ENCODE measurements around the gene DEFB132. TPM values are rescaled to one million over a fixed set of nuclear protein-coding genes. Genes with fewer than 3 reads are reported as not detected.

Gene DEFB132
- total and polyA plus RNA-seq, 2 of the 13 experiments (the other 11 are each of a cell fraction or from before 2014, with no cell fraction given) = not detected

GRCh38 chr20:309841-310644 is 52.5 kb downstream of the DEFB132 start (continued):
- TF ChIP-seq TFDP1 (CRISPR knock-in tag; IDR thresholded peaks at IDR 0.05; ENCODE audit: borderline replicate concordance) = 0 out of 2 replicates have a peak, but pooled peaks have one; percentile 20
- peak; percentile 3; the same call in 1 of the 2 replicates for TF ChIP-seq ETV5 (CRISPR knock-in tag; IDR thresholded peaks at IDR 0.05; ENCODE audit: borderline replicate concordance)
- TF ChIP-seq ZSCAN22 (CRISPR knock-in tag; IDR thresholded peaks at IDR 0.05) = no peak
- no peak for TF ChIP-seq RBAK (CRISPR knock-in tag; IDR thresholded peaks at IDR 0.05)
- no peak for TF ChIP-seq HNRNPL (IDR thresholded peaks at IDR 0.05; ENCODE audit: low read depth, low read length)
- TF ChIP-seq ELF4 (CRISPR knock-in tag; IDR thresholded peaks at IDR 0.05; ENCODE audit: borderline replicate concordance) = no peak
- TF ChIP-seq ZNF75D (CRISPR knock-in tag; IDR thresholded peaks at IDR 0.05; ENCODE audit: borderline replicate concordance) = no peak
- no peak for TF ChIP-seq ZNF205 (CRISPR knock-in tag; IDR thresholded peaks at IDR 0.05)
- no peak for TF ChIP-seq TBL1XR1 (IDR thresholded peaks at IDR 0.05; ENCODE audit: borderline replicate concordance, low read length, partially characterized antibody)
- TF ChIP-seq SNRNP70 (IDR thresholded peaks at IDR 0.05; ENCODE audit: low read depth, low read length) = no peak
- no peak for TF ChIP-seq ZNF557 (CRISPR knock-in tag; IDR thresholded peaks at IDR 0.05)
- TF ChIP-seq ZNF33B (CRISPR knock-in tag; IDR thresholded peaks at IDR 0.05) = peak; percentile 68; the same call in 1 of the 2 replicates
- no peak for TF ChIP-seq ZBTB34 (CRISPR knock-in tag; IDR thresholded peaks at IDR 0.05)
- TF ChIP-seq ZNF275 (CRISPR knock-in tag; IDR thresholded peaks at IDR 0.05; ENCODE audit: borderline replicate concordance) = 0 out of 2 replicates have a peak, but pooled peaks have one; percentile 42
- TF ChIP-seq SNAPC2 (CRISPR knock-in tag; IDR thresholded peaks at IDR 0.05) = peak; percentile 86; the same call in 1 of the 2 replicates
- no peak for TF ChIP-seq ATF7-NPFF (CRISPR knock-in tag; IDR thresholded peaks at IDR 0.05; ENCODE audit: low read depth)
- TF ChIP-seq ZNF121 (CRISPR knock-in tag; IDR thresholded peaks at IDR 0.05) = no peak
- peak; percentile 58 for TF ChIP-seq CCAR2 (optimal IDR thresholded peaks at IDR 0.05; ENCODE audit: low read depth, low read length)
- peak; percentile 21 for TF ChIP-seq TOPORS (CRISPR knock-in tag; IDR thresholded peaks at IDR 0.05)
- TF ChIP-seq ZNF503 (CRISPR knock-in tag; IDR thresholded peaks at IDR 0.05) = no peak
- no peak for TF ChIP-seq TAF15 (IDR thresholded peaks at IDR 0.05; ENCODE audit: low read depth, low read length, poor library complexity, severe bottlenecking)
- TF ChIP-seq U2AF1 (optimal IDR thresholded peaks at IDR 0.05; ENCODE audit: low read depth, low read length) = no peak
- no peak for TF ChIP-seq ELK4 (CRISPR knock-in tag; IDR thresholded peaks at IDR 0.05; ENCODE audit: borderline replicate concordance)

All from HepG2 (cell line).